ENCODE measurements around the gene HOXB8.
A peak's percentile ranks its signal among the peaks of the same experiment; 100 is the strongest.

The HOXB8 gene

GRCh38 chr17:48610282-48611211 lies 4.5 kb downstream of the HOXB8 start, which contains the start of gene HOXB7:
Gene HOXB7, minus strand, starts transcription at chr17:48611017. Its CDS starts 99 bp downstream, at chr17:48610918.
- peak; percentile 75 for DNase-seq

GRCh38 chr17:48609759-48610281 lies 5.3 kb downstream of the HOXB8 start:
- no peak for DNase-seq

GRCh38 chr17:48609033-48609432 lies 6.1 kb downstream of the HOXB8 start:
- no peak for DNase-seq

- no peak for DNase-seq
These were observed 6.6 kb downstream of the HOXB8 start for GRCh38 chr17:48608494-48608834.

- DNase-seq = no peak
These were observed 8.0 kb downstream of the HOXB8 start for GRCh38 chr17:48606892-48607614.

GRCh38 chr17:48605991-48606891 lies 8.9 kb downstream of the HOXB8 start:
- no peak for DNase-seq

- no peak for DNase-seq
These were observed 9.6 kb downstream of the HOXB8 start for GRCh38 chr17:48605409-48605919.

GRCh38 chr17:48604770-48605329 lies 10.2 kb downstream of the HOXB8 start, which contains the start of gene HOXB6:
Gene HOXB6, minus strand, starts transcription at chr17:48604986. Its CDS starts 6,836 bp downstream, at chr17:48598150.
- DNase-seq = no peak

- no peak for DNase-seq
These were observed 10.9 kb downstream of the HOXB8 start for GRCh38 chr17:48603959-48604769.

GRCh38 chr17:48601539-48602425 lies 13.3 kb downstream of the HOXB8 start:
- DNase-seq = no peak

GRCh38 chr17:48601207-48601538 lies 13.9 kb downstream of the HOXB8 start:
- DNase-seq = no peak

- DNase-seq = no peak
These were observed 14.6 kb downstream of the HOXB8 start for GRCh38 chr17:48600244-48601098.

- DNase-seq = no peak
These were observed 15.7 kb downstream of the HOXB8 start for GRCh38 chr17:48599354-48599753.

GRCh38 chr17:48598736-48599135 lies 16.4 kb downstream of the HOXB8 start:
- no peak for DNase-seq

GRCh38 chr17:48597778-48598631 lies 17.1 kb downstream of the HOXB8 start:
- no peak for DNase-seq

GRCh38 chr17:48597528-48597777 lies 17.6 kb downstream of the HOXB8 start:
- no peak for DNase-seq

GRCh38 chr17:48596735-48597527 lies 18.2 kb downstream of the HOXB8 start:
- no peak for DNase-seq
